Choroid plexus epithelial cell (primary cell): ENCODE measurements around the gene TCF12.

Experiments used
- DNase-seq: peaks from one replicate; pipeline ENCODE4 v3.0.0-alpha.2; 2010; ENCODE audit warnings: low read depth
- H3K4me3 ChIP-seq: 2 replicates; pipeline ENCODE4 v1.5.1; 2011; ENCODE audit warnings: low read depth, mild to moderate bottlenecking, control low read depth, low read length, moderate library complexity
- TF ChIP-seq, protein P1 (sequence below): conservative IDR thresholded peaks from 2 replicates; pipeline ENCODE4 v1.5.1; 2011; ENCODE audit warnings: low read depth, mild to moderate bottlenecking, control low read depth, inconsistent platforms, low read length, moderate library complexity

Gene TCF12

DNA sequence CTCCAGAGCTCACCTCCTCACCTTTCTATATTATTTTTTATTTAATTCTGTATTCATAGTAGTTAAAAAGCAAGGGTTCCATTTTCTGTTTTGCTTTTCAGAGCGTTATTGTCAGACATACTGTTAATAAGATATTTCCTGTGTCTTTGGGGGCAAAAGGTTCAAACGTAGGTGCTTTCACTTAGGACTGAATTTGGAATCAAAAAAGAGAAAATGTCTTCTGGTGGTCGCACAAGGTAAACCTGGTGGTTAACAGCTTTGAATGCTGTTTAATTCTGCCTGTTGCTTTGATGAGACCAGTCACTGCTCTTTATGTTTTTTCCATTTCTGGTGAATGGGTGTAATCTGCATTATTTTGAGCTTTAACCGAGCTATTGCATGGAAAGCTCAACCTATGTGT is 212.5 kb downstream of the TCF12 start:
- no peak for DNase-seq
- H3K4me3 ChIP-seq: no peak overlapping the region
- TF ChIP-seq, protein P1, sequence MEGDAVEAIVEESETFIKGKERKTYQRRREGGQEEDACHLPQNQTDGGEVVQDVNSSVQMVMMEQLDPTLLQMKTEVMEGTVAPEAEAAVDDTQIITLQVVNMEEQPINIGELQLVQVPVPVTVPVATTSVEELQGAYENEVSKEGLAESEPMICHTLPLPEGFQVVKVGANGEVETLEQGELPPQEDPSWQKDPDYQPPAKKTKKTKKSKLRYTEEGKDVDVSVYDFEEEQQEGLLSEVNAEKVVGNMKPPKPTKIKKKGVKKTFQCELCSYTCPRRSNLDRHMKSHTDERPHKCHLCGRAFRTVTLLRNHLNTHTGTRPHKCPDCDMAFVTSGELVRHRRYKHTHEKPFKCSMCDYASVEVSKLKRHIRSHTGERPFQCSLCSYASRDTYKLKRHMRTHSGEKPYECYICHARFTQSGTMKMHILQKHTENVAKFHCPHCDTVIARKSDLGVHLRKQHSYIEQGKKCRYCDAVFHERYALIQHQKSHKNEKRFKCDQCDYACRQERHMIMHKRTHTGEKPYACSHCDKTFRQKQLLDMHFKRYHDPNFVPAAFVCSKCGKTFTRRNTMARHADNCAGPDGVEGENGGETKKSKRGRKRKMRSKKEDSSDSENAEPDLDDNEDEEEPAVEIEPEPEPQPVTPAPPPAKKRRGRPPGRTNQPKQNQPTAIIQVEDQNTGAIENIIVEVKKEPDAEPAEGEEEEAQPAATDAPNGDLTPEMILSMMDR: no peak

DNA sequence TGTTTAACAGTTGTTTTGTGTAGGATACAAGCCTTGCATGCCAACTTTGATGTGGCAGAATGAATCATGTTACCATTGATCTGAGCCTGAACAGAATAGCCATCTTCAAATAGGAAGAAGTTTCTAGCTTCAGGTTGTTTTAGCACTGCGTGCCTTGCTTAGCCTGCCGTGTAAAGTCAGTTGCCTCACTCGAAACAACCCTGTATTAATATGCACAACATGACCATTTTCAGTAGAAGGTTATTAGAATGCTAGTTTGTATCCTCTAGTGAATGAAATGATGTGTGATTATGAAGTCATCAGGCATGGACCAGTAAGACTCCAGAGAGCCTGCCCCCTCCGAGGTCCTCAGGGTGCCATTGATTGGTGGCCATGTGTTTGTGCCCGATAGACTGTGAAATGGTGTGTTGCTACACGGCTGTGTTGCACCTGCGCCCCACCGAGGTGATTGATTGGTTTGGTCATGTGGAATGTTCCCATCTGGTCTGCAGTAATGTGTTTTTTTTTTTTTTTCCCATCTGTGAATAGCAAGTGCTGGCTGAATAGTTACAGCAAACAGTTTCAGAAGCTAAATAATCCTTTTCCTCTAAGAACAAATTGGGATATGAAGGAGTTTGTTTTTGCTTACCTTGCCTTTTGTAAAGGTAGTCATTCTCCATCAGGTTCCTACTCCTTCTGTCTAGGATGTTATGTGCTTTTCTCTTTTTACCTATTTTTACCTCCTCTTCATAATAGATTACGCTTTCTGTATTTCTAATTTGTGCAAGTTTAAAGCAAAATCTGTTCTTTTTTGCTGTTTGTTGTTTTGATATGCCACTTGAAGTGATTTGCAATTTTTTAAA is 214.9 kb downstream of the TCF12 start:
- TF ChIP-seq, protein P1: no peak
- no peak overlapping the region for H3K4me3 ChIP-seq
- no peak for DNase-seq

DNA sequence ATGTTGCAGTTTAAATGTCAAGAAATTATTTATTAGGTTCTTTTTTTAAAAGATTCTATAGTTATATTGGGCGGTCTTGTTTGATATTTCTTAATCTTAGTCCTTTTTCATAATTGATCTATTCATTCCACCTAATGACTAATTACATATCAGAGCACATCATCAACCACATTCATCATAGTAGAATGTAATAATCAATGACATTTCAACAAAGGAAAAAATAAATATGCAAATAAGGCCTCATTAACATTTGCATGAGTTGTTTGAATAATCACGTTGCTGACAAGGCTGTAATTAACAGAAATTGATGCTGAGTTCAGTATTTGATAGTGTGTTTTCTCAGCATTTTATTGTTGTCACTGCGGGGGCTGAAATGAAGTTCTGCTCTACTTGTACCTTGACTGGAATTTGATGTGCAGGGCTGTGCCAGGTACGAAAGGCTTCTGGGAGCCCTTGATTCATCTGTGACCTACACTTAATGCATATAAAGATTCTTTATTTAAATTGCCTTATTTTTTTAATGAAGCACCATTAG is 215.7 kb downstream of the TCF12 start:
- no peak for DNase-seq
- no peak overlapping the region for H3K4me3 ChIP-seq
- TF ChIP-seq, protein P1: no peak

DNA sequence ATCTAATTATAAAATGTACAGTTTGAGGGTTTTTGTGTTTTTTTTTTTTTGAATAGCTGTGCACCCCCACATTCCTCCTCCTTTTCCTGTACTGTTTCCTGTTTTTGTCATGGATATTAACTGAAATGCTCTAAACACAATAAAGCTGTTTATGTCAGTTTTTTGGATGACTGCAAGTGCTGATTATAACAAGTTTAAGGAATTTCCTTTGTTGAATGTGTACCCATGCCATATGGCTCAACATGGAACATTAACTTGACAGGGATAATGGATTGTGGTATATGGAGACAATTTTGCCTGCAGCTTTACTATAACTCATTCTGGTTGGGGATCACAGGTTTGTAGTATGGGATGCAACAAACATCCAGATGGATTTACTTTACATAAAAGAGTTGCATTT is 216.4 kb downstream of the TCF12 start:
- DNase-seq: no peak
- TF ChIP-seq, protein P1: no peak
- no peak overlapping the region for H3K4me3 ChIP-seq

DNA sequence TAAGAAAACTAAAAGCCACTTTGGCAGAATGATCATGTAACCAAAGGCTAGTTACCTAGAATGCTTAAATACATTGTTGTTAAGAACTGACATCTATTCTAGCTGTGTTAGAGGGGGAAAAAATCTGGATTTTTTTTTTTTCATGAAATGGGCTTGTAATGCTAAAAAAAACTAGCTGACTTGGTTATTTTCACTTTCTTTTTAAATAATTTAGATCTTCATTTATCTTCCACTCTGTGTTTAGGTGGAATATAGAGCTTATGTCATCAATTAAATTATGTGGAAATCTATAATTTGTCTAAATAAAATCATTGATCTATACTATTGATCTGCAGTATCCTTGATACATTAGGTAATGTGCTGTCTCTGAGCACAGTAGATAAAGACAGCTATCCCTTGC is 217.4 kb downstream of the TCF12 start:
- H3K4me3 ChIP-seq: no peak overlapping the region
- TF ChIP-seq, protein P1: no peak
- DNase-seq: no peak

DNA sequence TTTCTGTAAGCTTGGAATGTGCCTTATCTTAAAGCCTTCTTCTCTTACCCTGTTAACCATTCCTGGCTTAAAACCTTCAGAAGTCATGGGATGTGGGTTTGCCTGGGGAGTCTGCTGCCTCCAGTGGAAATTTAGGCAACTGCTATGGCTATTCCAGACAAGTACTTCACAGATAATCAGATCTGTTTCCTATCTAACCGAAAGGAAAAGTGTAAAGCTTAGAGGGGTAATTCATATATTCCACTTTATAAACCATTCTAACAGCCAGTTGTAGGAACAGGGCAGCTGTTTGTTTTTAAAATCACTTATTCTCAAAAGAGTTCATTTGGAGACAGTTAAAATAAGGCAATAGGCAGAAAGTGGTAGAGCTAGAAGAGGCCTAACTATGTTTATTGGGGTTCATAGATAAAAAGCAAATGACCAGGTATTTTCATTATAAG is 219.9 kb downstream of the TCF12 start:
- no peak overlapping the region for H3K4me3 ChIP-seq
- TF ChIP-seq, protein P1: peak; percentile 94
- DNase-seq: peak; percentile 93
